ENCODE measurements around the gene SDCBP2. TPM values are rescaled to one million over a fixed set of nuclear protein-coding genes. Genes with fewer than 3 reads are reported as not detected.

The SDCBP2 gene
- total RNA-seq, 2 experiments from 2014 or later, result 4.4 to 5.9 TPM

GRCh38 chr20:1269850-1270249, 59.1 kb downstream of the SDCBP2 start:
- Mint-ChIP-seq H3K4me3 (no peak overlapping the region), H3K36me3 (no peaks in the 10 kb centered on the region), H3K27ac (no peak overlapping the region), H3K4me1 (ENCODE audit: low read depth) (peaks cover 28% of the 10 kb centered on the region), H3K9me3 (no peaks in the 10 kb centered on the region), H3K27me3 (no peaks in the 10 kb centered on the region)
- ChIA-PET POLR2A (no interaction called here), CTCF (interaction anchor here (0.5 kb wide), 1 partner anchor 1015 kb away, joined by 3 read pairs; no protein-coding TSS in a partner anchor)
- intact Hi-C loops (cut with micrococcal nuclease), result loop anchor here (5.0 kb wide), 2 partner anchors 43 to 122 kb away; partner anchors contain the start of genes FKBP1A and RAD21L1
- no peak for DNase-seq

DNA sequence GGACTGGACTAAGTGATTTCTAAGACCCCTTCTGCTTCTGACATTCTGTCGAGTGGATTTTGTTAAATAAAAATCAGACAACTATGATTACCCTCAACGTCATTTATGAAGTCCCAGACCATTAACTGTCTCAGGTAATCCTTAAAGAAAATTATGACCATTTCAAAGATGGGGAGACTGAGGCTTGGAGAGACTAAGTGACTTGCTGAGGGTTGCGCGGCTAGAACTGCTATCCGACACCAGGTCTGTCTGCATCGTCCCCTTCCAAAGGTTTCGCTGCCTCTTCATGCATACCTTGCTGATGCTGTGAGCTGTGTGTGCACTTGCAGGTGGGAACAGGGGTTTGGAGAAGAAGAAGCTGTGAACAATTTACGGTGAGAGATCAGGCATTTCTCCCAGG, 59.7 kb downstream of the SDCBP2 start:
- Mint-ChIP-seq H3K36me3 (no peaks in the 10 kb centered on the region), H3K27me3 (no peaks in the 10 kb centered on the region), H3K4me3 (no peak overlapping the region), H3K27ac (no peak overlapping the region), H3K9me3 (no peaks in the 10 kb centered on the region), H3K4me1 (ENCODE audit: low read depth) (peaks cover 33% of the 10 kb centered on the region)
- intact Hi-C loops (cut with micrococcal nuclease), result loop anchor here (5.0 kb wide), 2 partner anchors 42 to 123 kb away; partner anchors contain the start of genes FKBP1A and RAD21L1
- CTCF ChIA-PET, result no interaction called here
- no peak for DNase-seq
- POLR2A ChIA-PET, result no interaction called here

DNA sequence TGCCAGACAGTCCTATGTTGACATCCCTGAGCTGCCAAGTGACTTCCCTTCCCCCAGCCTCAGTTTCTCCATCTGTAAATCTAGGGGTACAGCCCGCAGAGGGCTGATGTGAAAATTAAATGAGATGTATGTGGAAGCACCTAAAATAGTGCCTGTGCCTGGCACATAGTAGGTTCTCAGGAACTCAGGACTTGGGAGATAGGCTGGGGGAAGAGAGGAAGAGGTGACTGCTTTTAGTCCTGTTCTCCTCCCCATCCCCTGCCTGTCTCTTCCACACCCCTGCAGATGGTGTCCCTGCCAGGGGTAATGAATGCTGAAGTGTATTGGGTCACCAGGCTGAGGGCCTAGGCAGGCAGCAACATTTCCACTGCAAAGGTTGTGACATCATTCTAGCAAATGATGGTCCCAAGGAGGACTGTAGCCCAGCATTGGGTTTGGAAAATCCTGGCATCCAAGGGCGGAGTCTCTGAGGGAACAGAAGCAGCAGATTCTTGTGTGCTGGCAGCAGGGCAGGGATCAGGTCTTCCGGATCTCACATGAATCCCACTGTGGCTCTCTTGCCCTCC, 61.0 kb downstream of the SDCBP2 start:
- Mint-ChIP-seq H3K4me3 (no peak overlapping the region), H3K27ac (no peak overlapping the region), H3K27me3 (no peaks in the 10 kb centered on the region), H3K36me3 (no peaks in the 10 kb centered on the region), H3K9me3 (no peaks in the 10 kb centered on the region), H3K4me1 (ENCODE audit: low read depth) (peaks cover 40% of the 10 kb centered on the region)
- intact Hi-C loops (cut with micrococcal nuclease), result loop anchor here (2.0 to 5.0 kb wide), 4 partner anchors 21 to 124 kb away; partner anchors contain the start of genes FKBP1A and RAD21L1
- POLR2A ChIA-PET, result interaction anchor here (0.5 kb wide), 1 partner anchor 167 kb away, joined by 3 read pairs; no protein-coding TSS in a partner anchor
- DNase-seq, result no peak
- CTCF ChIA-PET, result no interaction called here

DNA sequence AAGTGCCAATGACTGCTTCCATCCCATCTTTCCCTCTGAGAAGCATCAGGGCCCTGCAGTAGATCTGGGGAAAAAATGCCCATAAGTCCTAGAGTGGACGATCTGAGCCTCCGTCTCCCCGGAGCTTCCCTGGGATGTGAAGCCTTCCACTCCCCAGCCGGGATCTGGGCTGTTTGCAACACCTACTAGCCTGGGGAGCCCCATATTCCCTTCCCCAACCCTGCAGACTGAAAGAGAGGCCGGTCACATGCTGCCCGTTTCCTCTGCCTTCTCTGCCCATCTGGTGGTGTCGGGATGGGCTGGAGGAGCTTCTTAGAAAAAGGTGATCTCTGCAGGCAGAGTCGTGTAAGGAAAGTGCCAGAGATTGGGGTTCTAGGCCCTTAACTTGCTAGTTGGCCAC, 61.8 kb downstream of the SDCBP2 start:
- ChIA-PET POLR2A (interaction anchor here (0.5 kb wide), 1 partner anchor 168 kb away, joined by 3 read pairs; no protein-coding TSS in a partner anchor), CTCF (interaction anchor here (0.6 to 2.6 kb wide), 5 partner anchors 41 to 265 kb away, joined by 3 to 10 read pairs (median 4); partner anchors contain the start of genes NSFL1C, RAD21L1 and RSPO4)
- Mint-ChIP-seq H3K9me3 (peaks cover 3% of the 10 kb centered on the region), H3K4me1 (ENCODE audit: low read depth) (peaks cover 42% of the 10 kb centered on the region), H3K27me3 (no peaks in the 10 kb centered on the region), H3K27ac (no peak overlapping the region), H3K4me3 (peak overlapping the region; percentile 64), H3K36me3 (no peaks in the 10 kb centered on the region)
- intact Hi-C loops (cut with micrococcal nuclease), result loop anchor here (2.0 to 5.0 kb wide), 4 partner anchors 20 to 125 kb away; partner anchors contain the start of genes FKBP1A and RAD21L1
- DNase-seq, result no peak

- ChIA-PET CTCF (interaction anchor here (0.7 to 2.6 kb wide), 6 partner anchors 15 to 256 kb away, joined by 3 to 10 read pairs (median 3); partner anchors contain the start of genes NSFL1C and RAD21L1), POLR2A (no interaction called here)
- H3K4me3 Mint-ChIP-seq, result peak within 1 kb of the TSS; percentile 89
- intact Hi-C loops (cut with micrococcal nuclease), result loop anchor here (2.0 to 5.0 kb wide), 4 partner anchors 20 to 126 kb away; partner anchors contain the start of genes FKBP1A and RAD21L1
- no peaks in the 10 kb centered on the region for H3K36me3 Mint-ChIP-seq
- peak within 1 kb of the TSS; percentile 85 for H3K27ac Mint-ChIP-seq
- DNase-seq, result peak; percentile 86
- peaks cover 3% of the 10 kb centered on the region for H3K9me3 Mint-ChIP-seq
- H3K27me3 Mint-ChIP-seq, result no peaks in the 10 kb centered on the region
- peaks cover 42% of the 10 kb centered on the region for H3K4me1 Mint-ChIP-seq (ENCODE audit: low read depth)
Measured at GRCh38 chr20:1266167-1266973, 62.6 kb downstream of the SDCBP2 start, which contains the start of gene SNPH. Gene SNPH (plus strand): TSS chr20:1266294. CDS start chr20:1296240, 29,946 bp downstream.

DNA sequence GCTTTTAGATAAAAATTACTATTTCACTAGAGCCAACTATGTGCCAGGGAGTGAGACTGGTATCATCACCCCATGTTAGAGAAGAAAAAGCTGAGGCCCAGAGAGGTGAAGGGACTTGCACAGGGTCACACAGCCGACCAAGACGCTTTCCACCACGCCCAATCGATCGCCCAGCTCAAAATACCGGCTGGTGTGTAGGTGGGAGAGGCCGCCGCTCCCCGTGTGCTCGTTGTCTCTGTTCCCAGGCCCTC, 63.1 kb downstream of the SDCBP2 start:
- no peak for DNase-seq
- Mint-ChIP-seq H3K9me3 (peaks cover 3% of the 10 kb centered on the region), H3K4me3 (peak overlapping the region; percentile 89), H3K4me1 (ENCODE audit: low read depth) (peaks cover 42% of the 10 kb centered on the region), H3K27me3 (peaks cover 2% of the 10 kb centered on the region), H3K27ac (peak overlapping the region; percentile 85), H3K36me3 (no peaks in the 10 kb centered on the region)
- intact Hi-C loops (cut with micrococcal nuclease), result loop anchor here (2.0 to 5.0 kb wide), 4 partner anchors 19 to 126 kb away; partner anchors contain the start of genes FKBP1A and RAD21L1
- ChIA-PET CTCF (interaction anchor here (1.0 to 2.6 kb wide), 4 partner anchors 16 to 201 kb away, joined by 3 to 10 read pairs (median 4); partner anchors contain the start of genes NSFL1C and RAD21L1), POLR2A (no interaction called here)

GRCh38 chr20:1265226-1265915, 63.6 kb downstream of the SDCBP2 start:
- ChIA-PET POLR2A (interaction anchor here (1.1 kb wide), 1 partner anchor 10 kb away, joined by 3 read pairs; no protein-coding TSS in a partner anchor), CTCF (interaction anchor here (1.0 to 2.6 kb wide), 2 partner anchors 16 to 202 kb away, joined by 3 to 10 read pairs; partner anchors contain the start of gene NSFL1C)
- Mint-ChIP-seq H3K9me3 (peaks cover 3% of the 10 kb centered on the region), H3K4me3 (peak overlapping the region; percentile 89), H3K27me3 (peaks cover 3% of the 10 kb centered on the region), H3K36me3 (no peaks in the 10 kb centered on the region), H3K4me1 (ENCODE audit: low read depth) (peaks cover 42% of the 10 kb centered on the region), H3K27ac (peak overlapping the region; percentile 85)
- intact Hi-C loops (cut with micrococcal nuclease), result loop anchor here (5.0 kb wide), 2 partner anchors 38 to 127 kb away; partner anchors contain the start of genes FKBP1A and RAD21L1
- no peak for DNase-seq

- Mint-ChIP-seq H3K36me3 (no peaks in the 10 kb centered on the region), H3K9me3 (peaks cover 3% of the 10 kb centered on the region), H3K27ac (peak overlapping the region; percentile 23), H3K4me1 (ENCODE audit: low read depth) (peaks cover 42% of the 10 kb centered on the region), H3K4me3 (peak overlapping the region; percentile 89), H3K27me3 (peaks cover 3% of the 10 kb centered on the region)
- ChIA-PET CTCF (interaction anchor here (2.6 kb wide), 1 partner anchor 202 kb away, joined by 10 read pairs; the partner anchor contains the start of gene NSFL1C), POLR2A (interaction anchor here (1.1 kb wide), 1 partner anchor 11 kb away, joined by 3 read pairs; no protein-coding TSS in a partner anchor)
- intact Hi-C loops (cut with micrococcal nuclease), result loop anchor here (5.0 kb wide), 2 partner anchors 37 to 128 kb away; partner anchors contain the start of genes FKBP1A and RAD21L1
- DNase-seq, result no peak
Measured at GRCh38 chr20:1264727-1265126, 64.2 kb downstream of the SDCBP2 start.

DNA sequence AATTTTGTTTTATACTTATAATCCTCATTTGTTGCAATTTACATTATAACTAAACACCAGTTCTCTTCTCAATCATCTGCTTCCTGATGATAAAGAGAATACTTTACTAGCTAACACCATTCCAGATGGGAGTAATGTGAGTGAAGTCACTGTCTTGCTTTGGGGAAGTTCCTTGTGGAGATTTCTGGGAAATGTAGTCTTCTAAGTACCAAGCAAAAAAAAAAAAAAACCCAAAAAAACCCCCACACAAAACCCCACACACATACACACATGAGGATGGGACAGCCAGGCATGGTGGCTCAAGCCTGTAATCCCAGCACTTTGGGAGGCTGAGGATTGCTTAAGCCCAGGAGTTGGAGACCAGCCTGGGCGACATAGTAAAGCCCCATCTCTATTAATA, 65.1 kb downstream of the SDCBP2 start:
- intact Hi-C loops (cut with micrococcal nuclease), result no loop called here
- Mint-ChIP-seq H3K27ac (no peak overlapping the region), H3K4me1 (ENCODE audit: low read depth) (peaks cover 42% of the 10 kb centered on the region), H3K9me3 (peaks cover 3% of the 10 kb centered on the region), H3K27me3 (peaks cover 3% of the 10 kb centered on the region), H3K4me3 (no peak overlapping the region), H3K36me3 (no peaks in the 10 kb centered on the region)
- DNase-seq, result no peak
- ChIA-PET CTCF (no interaction called here), POLR2A (interaction anchor here (1.1 kb wide), 1 partner anchor 12 kb away, joined by 3 read pairs; no protein-coding TSS in a partner anchor)
